DMS53 treated with DMSO at 0.1 percent for 48 hours (cell line): ENCODE results near the gene NRXN2.
"Not testable (repeated sequence)": the region's sequence is repeated elsewhere in the genome, so short reads cannot be mapped to it uniquely, and the experiment has no call there.

Source experiments
- DNase-seq: peaks from one replicate; lab custom pipeline; 2025; ENCODE audit not compliant: unreplicated experiment; lab: John Stamatoyannopoulos, UW

The NRXN2 gene

GRCh38 chr11:64705501-64705900 is 17.5 kb downstream of the NRXN2 start:
- DNase-seq, result no peak

DNA sequence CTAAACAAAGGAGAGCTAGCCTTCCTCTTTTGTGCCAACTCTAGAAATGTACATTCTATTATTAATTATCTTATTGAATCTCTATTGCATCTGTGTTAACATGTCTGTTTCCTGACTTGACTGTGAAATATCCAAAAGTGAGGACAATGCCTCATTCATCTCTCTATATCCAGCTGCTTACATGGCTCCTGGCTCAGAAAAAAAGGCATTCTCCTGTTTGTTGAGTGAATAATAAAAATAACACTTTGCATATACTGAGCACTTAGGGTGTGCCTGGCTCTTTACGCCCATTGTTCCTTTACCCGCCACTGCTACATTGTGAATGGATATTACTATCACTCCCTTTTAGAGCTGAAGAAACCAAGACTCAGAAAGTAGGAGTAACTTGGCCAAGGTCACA is 19.9 kb downstream of the NRXN2 start:
- no peak for DNase-seq

DNA sequence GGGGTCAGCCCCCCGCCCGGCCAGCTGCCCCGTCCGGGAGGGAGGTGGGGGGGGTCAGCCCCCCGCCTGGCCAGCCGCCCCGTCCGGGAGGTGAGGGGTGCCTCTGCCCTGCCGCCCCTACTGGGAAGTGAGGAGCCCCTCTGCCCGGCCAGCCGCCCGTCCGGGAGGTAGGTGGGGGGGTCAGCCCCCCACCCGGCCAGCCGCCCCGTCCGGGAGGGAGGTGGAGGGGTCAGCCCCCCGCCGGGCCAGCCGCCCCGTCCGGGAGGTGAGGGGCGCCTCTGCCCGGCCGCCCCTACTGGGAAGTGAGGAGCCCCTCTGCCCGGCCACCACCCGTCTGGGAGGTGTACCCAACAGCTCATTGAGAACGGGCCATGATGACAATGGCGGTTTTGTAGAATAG is 21.0 kb downstream of the NRXN2 start:
- DNase-seq, result not testable (repeated sequence)

- no peak for DNase-seq
Observed at GRCh38 chr11:64698427-64698826, 24.6 kb downstream of the NRXN2 start.

- DNase-seq, result no peak
Observed at GRCh38 chr11:64697663-64698375, 25.2 kb downstream of the NRXN2 start.

DNA sequence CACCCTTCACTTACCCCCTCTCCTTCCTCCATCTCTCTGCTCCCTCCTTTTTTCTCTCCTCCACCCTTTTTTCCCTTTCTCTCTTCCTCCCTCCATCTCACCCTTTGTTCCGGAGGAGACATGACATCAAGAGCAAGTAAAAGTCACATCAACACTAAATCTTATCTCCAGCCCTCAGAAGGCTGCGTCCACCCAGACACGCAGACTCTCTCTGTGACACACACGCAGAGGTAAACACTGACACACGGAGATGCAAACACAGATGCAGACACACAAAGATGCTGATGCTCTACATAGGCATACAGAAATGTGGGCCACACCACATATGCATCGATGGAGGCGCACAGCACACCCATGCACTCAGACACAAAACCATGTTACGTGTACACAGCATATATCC is 27.0 kb downstream of the NRXN2 start:
- no peak for DNase-seq

DNA sequence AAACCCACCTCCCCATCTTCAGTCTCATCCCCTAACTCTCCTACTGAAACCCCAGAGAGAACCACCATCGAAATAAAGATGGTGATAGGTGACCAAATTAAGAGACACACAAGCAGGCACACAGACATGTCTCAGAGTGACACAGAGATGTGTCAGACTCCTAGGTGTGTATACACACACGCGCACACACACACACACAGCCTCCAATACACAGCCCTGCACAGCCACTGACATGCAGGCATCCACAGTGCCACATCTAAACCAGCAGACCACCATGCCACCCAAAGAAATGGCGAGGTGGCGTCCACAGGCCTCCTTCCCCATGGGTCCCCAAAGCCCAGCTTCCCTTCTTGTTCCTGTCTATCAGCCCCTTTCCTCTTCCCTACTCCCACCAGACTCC is 27.4 kb downstream of the NRXN2 start:
- DNase-seq, result no peak

GRCh38 chr11:64694821-64695365 is 28.1 kb downstream of the NRXN2 start:
- no peak for DNase-seq

GRCh38 chr11:64694026-64694755 is 28.8 kb downstream of the NRXN2 start:
- no peak for DNase-seq

GRCh38 chr11:64692764-64693331 is 30.1 kb downstream of the NRXN2 start:
- no peak for DNase-seq

DNA sequence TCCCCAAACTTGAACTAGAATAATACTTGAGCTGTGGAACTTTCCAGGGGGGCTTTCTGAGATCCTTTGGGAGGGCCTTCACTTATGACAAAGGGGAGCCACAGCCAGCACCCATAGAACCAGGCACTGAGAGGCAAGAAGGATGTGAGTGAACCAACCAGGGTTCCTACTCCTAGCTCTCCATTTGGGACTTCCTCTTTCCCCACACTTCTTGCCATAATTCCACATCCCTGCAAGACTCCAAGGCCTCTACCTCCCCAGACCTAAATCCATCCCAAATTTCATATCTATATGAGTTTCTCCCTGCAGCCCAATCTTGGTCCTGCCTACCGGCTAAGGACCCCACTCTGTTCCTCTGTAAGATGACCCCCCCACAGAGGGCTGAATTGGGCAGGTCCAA is 31.5 kb downstream of the NRXN2 start:
- no peak for DNase-seq

DNA sequence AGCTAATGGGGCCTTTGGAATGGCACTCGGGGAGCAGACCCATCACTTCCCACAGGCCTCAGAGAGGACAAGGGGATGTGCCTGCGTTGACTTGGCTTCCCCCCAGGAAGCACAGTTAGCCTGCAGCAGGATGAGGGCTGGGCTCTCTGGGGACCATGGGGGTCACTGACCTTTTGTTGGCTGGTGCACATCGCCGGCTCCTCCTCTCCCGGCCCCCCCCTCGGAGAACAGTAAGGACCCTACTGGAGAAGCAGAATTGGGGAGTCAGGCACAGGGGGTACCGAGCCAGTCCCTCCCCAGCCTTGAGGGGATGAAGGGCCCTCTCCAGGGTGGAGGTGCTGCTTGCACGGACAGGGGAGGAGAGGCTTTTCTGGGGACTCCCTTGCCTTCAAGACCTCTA is 32.8 kb downstream of the NRXN2 start:
- no peak for DNase-seq

GRCh38 chr11:64688534-64688982 is 34.4 kb downstream of the NRXN2 start:
- peak; percentile 73 for DNase-seq

- DNase-seq, result no peak
Observed at GRCh38 chr11:64687643-64688533, 35.1 kb downstream of the NRXN2 start.

DNA sequence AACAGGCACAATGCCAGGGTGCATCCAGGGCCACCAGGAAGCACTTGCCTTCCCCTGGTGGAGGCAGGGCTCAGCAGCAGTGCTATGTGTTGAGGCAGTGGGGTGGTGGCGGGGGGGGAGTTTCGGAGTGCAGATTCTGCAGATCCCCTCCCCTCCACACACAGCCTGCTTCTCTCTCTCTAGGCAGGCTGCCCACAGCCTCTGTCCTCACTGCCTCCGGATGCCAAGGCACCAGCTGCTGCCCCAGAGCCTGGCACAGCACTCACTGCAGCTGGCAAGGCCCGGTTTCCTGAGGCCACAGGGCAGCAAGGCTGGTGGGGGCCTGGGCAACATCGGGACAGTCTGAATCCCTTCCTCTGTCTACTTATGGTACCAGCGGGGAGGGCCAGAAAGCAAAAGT is 35.8 kb downstream of the NRXN2 start:
- no peak for DNase-seq

GRCh38 chr11:64686466-64687170 is 36.4 kb downstream of the NRXN2 start:
- no peak for DNase-seq

DNA sequence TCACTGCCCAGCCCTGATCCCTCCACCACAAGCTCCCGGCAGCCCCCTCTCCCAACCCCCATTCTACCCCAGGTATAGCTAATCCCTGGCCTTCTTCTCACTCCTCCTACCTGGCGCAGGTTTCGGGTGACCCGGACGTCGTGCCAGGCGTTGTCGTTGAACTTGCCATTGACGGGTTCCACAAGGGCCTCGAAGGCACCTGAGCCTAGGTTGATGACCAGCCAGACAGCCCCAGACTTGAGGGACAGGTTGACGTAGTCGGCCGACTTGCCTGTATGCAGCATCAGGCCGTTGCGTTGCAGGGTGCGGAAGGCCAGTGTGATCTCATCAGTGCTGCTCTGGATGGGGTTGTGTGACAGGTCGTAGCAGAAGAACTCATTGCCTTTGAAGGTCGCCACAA is 37.5 kb downstream of the NRXN2 start:
- DNase-seq, result no peak

- no peak for DNase-seq
Observed at GRCh38 chr11:64684357-64684756, 38.6 kb downstream of the NRXN2 start.

GRCh38 chr11:64681171-64681570 is 41.8 kb downstream of the NRXN2 start:
- no peak for DNase-seq

DNA sequence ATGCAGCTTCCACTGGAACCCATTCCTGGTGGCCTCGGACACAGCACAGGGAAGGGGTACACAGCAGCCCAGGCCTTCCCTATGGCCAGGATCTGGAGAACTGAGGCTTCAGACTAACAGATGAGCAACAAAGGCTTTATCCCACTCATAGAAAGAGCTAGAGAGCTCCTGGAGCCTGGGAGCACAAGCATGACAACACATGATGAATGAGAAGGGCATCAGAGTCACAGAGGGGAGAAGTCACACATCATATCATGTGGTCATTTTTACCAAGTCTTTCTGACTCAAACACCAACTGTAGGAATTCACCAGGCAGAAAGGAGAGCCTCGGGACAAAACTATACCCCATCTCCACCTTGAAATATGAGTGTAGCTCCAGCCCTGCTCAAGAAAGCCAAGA is 43.2 kb downstream of the NRXN2 start:
- no peak for DNase-seq
